Cardiac fibroblast (primary cell): Measurements from ENCODE around the gene KISS1R.

Experiments
- DNase-seq, 2 donors: peaks; one replicate each; pipeline versions ENCODE4 v3.0.0 to v3.0.0-alpha.2; 2010; ENCODE audit warnings: low read depth in 2 of 2
- H3K4me3 ChIP-seq, 2 donors: replicated peaks in 1 of 2; 1 replicate in 1 of 2; 2 replicates in 1 of 2; pipeline ENCODE4 v1.5.1; 2011; ENCODE audit warnings: low read depth in 2 of 2, low read length in 2 of 2, mild to moderate bottlenecking in 2 of 2, moderate library complexity in 1 of 2
- TF ChIP-seq, protein P1 (sequence below): IDR thresholded peaks from one replicate; pipeline ENCODE4 v1.5.1; 2011; ENCODE audit warnings: low read depth, mild to moderate bottlenecking, low read length, inconsistent platforms

Gene KISS1R

DNA sequence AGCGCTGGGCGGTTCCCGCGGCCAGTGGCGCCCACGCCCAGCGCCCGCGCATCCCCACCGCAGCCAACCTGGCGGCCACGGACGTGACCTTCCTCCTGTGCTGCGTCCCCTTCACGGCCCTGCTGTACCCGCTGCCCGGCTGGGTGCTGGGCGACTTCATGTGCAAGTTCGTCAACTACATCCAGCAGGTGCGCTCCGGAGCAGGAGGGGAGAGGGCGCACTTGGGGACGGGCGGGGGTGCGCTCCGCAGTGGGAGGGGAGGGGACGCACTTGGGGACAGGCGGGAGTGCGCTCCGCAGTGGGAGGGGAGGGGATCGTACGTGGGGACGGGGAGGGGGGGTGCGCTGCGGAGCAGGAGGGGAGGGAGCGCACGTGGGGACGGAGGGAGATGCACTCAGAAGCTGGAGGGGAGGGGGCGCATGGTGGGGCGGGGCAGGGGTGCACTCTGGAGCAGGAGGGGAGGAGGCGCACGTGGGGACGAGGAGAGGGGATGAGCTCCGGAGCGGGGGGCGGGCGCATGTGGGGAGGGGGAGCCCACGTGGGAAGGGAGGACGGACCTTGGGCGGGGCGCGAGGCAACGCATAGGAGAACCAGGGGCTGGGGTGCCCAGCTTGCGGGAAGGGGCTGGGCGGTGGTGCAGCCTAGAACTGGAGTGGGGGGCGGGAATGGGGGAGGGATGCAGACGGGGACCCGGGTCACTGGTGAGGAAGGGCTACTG, 1.5 kb downstream of the KISS1R start:
- DNase-seq: no peak
- H3K4me3 ChIP-seq: no peak overlapping the region
- TF ChIP-seq, protein P1, sequence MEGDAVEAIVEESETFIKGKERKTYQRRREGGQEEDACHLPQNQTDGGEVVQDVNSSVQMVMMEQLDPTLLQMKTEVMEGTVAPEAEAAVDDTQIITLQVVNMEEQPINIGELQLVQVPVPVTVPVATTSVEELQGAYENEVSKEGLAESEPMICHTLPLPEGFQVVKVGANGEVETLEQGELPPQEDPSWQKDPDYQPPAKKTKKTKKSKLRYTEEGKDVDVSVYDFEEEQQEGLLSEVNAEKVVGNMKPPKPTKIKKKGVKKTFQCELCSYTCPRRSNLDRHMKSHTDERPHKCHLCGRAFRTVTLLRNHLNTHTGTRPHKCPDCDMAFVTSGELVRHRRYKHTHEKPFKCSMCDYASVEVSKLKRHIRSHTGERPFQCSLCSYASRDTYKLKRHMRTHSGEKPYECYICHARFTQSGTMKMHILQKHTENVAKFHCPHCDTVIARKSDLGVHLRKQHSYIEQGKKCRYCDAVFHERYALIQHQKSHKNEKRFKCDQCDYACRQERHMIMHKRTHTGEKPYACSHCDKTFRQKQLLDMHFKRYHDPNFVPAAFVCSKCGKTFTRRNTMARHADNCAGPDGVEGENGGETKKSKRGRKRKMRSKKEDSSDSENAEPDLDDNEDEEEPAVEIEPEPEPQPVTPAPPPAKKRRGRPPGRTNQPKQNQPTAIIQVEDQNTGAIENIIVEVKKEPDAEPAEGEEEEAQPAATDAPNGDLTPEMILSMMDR: no peak

DNA sequence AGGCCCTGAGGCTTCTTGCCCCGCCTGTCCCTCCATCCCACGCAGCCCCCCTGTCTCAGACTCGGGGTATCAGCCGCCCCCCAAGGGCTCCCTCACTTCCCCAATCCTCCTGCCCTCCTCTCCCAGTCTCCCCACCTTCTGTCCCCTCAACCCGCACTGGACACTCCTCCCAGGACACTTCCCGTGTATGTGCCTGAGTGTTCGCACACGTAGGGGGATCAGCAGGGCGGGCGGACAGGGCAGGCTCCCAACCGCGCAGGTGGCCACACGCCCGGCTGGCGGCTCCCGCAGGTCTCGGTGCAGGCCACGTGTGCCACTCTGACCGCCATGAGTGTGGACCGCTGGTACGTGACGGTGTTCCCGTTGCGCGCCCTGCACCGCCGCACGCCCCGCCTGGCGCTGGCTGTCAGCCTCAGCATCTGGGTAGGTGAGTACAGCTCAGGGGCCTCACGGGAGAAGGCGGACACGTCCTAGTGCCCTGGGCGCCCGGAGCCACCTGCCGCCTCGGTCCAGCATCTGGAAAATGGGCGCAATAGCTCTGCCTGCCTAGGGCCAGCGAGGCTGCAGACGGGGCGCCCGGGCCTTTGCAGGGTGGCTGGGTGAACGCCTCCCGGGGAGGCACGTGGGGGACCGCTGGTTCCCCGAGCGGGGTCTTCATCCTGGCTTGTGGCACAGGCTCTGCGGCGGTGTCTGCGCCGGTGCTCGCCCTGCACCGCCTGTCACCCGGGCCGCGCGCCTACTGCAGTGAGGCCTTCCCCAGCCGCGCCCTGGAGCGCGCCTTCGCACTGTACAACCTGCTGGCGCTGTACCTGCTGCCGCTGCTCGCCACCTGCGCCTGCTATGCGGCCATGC, 2.3 kb downstream of the KISS1R start:
- TF ChIP-seq, protein P1: no peak
- DNase-seq: no peak
- H3K4me3 ChIP-seq: no peak overlapping the region

DNA sequence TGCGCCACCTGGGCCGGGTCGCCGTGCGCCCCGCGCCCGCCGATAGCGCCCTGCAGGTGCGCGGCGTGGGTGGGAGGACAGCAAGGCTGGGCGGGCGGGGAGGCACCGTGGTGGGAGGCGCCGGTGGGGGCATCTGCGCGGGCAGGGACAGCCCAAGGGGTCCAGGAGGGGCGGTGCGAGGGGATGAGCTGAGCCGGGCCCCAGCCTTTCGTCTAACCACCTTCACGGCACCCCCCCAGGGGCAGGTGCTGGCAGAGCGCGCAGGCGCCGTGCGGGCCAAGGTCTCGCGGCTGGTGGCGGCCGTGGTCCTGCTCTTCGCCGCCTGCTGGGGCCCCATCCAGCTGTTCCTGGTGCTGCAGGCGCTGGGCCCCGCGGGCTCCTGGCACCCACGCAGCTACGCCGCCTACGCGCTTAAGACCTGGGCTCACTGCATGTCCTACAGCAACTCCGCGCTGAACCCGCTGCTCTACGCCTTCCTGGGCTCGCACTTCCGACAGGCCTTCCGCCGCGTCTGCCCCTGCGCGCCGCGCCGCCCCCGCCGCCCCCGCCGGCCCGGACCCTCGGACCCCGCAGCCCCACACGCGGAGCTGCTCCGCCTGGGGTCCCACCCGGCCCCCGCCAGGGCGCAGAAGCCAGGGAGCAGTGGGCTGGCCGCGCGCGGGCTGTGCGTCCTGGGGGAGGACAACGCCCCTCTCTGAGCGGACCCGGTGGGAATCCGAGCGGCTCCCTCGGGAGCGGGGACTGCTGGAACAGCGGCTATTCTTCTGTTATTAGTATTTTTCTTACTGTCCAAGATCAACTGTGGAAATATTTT, 3.1 kb downstream of the KISS1R start:
- peak in 1 of 2 donors; percentile 43 for DNase-seq
- TF ChIP-seq, protein P1: no peak
- peak overlapping the region; percentile 11 to 14 for H3K4me3 ChIP-seq

DNA sequence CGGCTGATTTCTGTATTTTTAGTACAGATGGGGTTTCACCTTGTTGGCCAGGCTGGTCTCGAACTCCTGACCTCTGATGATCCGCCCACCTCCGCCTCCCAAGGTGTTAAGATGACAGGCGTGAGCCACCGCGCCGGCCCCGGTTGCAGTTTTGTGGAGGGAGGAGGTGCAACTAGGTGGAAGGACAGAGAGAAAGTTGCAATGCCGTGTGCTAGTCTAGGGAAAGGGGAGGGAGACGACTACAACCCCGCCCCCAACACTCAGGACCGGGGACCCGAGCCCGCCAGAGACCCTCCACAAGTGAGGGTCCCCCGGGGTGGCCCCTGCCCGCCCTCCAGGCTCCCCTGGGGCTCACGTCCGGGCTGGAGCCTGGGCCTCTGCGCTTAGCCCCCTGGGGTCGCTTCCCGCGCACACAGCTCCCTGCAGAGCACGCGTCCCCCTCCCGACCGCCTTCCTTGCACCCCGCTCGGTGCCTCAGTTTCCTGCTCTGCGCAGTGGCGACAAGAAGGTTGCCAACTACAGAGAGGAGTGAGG, 7.5 kb downstream of the KISS1R start:
- no peak for DNase-seq
- H3K4me3 ChIP-seq: peak overlapping the region; percentile 72 to 78
- TF ChIP-seq, protein P1: no peak

DNA sequence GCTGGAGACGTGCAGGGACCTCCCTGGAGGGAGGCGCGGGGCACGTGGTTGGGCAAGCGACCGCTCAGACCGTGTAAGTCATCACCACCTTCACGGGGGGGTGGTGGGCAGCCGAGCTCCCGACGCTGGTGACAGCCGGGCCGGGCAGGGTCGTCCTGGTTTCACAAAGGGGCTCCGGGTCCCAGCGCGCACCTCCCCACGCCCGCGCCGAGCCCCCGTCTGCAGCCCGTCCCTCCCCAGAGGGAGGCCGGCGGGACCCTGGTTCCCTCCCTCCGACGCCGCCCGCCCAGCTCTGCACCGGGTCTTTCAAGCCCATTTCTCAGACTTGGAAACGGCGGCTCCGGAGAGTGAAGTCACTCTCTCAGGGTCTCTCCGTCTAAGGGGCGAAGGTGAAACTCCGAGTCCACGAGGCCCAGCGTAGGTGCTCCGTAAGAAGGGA, 8.0 kb downstream of the KISS1R start:
- TF ChIP-seq, protein P1: no peak
- peak overlapping the region; percentile 72 to 78 for H3K4me3 ChIP-seq
- peak; percentile 29 to 79 for DNase-seq
